Lower leg skin (tissue), 3 donors: ENCODE data around the gene STX5.

Source experiments
- CTCF ChIP-seq, 3 donors: fragments of 450-650 bp; IDR thresholded peaks; one replicate each; pipeline ENCODE4 v1.5.1; 2016; ENCODE audit warnings: antibody characterized with exemption in 3 of 3, mild to moderate bottlenecking in 3 of 3, moderate library complexity in 2 of 3
- POLR2A ChIP-seq, 2 donors: fragments of 450-650 bp; IDR thresholded peaks; one replicate each; pipeline ENCODE4 v1.6.1; 2016 to 2017; ENCODE audit warnings: antibody characterized with exemption in 2 of 2, mild to moderate bottlenecking in 1 of 2, moderate library complexity in 1 of 2

- TF ChIP-seq CTCF (IDR thresholded peaks at IDR 0.05), result no peak
- TF ChIP-seq POLR2A (IDR thresholded peaks at IDR 0.05), result peak in 1 of 2 donors; percentile 99
Measured at GRCh38 chr11:62841361-62842170, 9.7 kb upstream of the STX5 start.
